ENCODE results near the gene RAPGEF4.

Gene RAPGEF4

DNA sequence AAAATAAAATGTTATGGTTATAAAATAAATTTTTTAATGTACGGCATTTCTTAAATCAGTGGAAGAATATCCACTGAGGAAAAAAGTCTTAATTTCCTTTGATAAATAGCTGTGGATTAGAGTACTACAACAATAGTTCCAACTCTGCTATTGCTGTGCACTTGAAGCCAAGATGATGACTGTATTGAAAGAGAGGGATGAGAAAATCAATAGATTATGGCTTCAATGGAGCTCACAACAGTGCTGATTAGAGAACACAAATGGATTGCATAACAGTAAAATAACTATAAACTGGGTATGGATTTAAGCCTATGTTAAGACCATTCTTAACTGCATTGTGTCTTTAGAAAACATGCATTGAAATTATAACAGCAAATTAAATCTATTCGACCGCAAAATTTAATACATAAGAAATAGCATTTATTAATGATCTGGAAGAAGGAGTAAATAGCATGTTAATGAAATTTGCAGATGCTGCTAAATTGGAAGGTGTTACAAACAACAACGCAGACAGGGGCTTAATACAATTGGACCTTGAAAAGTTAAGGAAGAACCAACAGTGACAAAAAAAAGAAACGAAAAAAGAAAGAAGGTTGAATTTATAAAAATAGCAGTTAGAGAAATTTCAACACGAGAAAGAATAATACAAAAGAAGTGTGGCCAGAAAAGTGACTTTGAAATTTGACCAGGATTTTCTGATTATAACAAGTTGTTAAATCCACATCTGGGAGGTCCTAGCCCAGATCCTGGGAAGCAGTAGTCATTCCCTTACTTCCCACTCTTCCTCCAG is 331.4 kb downstream of the RAPGEF4 start:
- Histone ChIP-seq H3K36me3 (ENCODE audit: control insufficient read depth in 2 of 2, insufficient read depth in 2 of 2, low read length in 2 of 2) (no peaks in the 10 kb centered on the region), H3K9ac (ENCODE audit: low read depth in 1 of 2, low read length in 2 of 2) (no peak overlapping the region), H3K27me3 (ENCODE audit: control insufficient read depth in 2 of 2, insufficient read depth in 2 of 2, low read length in 2 of 2) (no peaks in the 10 kb centered on the region), H3K4me3 (ENCODE audit: low read length in 2 of 2) (no peak overlapping the region), H3K9me3 (ENCODE audit: control insufficient read depth in 2 of 2, low read length in 2 of 2) (no peaks in the 10 kb centered on the region), H3K27ac (ENCODE audit: low read depth in 2 of 2, low read length in 2 of 2) (no peak overlapping the region), H3K4me1 (ENCODE audit: control insufficient read depth in 2 of 2, insufficient read depth in 2 of 2, low read length in 2 of 2) (no peaks in the 10 kb centered on the region)

DNA sequence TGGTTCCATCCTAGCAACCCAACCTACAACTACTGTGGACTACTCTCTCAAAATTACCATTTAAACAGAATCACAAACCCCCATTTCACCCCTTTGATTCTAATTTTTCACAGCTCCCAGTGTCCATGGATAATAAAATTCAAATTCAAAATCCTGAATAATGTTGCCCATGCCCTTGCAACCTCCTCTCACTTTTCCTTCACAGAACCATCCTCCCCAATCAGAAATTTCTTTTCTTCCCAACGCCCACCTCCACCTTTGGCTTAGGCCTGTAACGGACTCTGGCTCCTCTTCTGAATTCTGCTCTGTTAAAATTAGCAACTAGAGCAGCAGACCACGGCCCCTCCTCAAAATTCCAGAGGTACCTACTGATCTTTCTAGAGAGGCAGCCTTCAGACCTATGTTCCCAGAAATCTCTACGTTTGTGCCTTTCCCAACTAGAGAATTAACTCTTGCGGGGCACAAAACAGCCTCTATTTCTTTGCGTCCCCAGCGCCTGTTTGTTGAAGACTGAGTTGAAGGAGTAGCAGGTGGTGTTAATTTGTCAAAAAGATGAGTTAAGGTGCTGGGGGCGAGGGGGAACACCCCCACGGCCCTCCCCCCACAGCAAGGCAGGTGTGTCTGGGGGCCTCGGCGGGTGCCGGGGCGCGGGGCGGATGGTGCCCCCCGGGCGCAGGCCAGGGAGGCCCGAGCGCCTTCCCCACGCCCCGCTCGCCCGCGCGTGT is 339.6 kb downstream of the RAPGEF4 start:
- Histone ChIP-seq H3K4me1 (ENCODE audit: control insufficient read depth in 2 of 2, insufficient read depth in 2 of 2, low read length in 2 of 2) (peaks cover 2 to 4% of the 10 kb centered on the region in 2 donors), H3K4me3 (ENCODE audit: low read length in 2 of 2) (peak overlapping the region; percentile 80 to 84), H3K9me3 (ENCODE audit: control insufficient read depth in 2 of 2, low read length in 2 of 2) (no peaks in the 10 kb centered on the region), H3K27ac (ENCODE audit: low read depth in 2 of 2, low read length in 2 of 2) (peak overlapping the region; percentile 72 to 84), H3K27me3 (ENCODE audit: control insufficient read depth in 2 of 2, insufficient read depth in 2 of 2, low read length in 2 of 2) (no peaks in the 10 kb centered on the region), H3K36me3 (ENCODE audit: control insufficient read depth in 2 of 2, insufficient read depth in 2 of 2, low read length in 2 of 2) (no peaks in the 10 kb centered on the region), H3K9ac (ENCODE audit: low read depth in 1 of 2, low read length in 2 of 2) (peak overlapping the region; percentile 34 to 85)

DNA sequence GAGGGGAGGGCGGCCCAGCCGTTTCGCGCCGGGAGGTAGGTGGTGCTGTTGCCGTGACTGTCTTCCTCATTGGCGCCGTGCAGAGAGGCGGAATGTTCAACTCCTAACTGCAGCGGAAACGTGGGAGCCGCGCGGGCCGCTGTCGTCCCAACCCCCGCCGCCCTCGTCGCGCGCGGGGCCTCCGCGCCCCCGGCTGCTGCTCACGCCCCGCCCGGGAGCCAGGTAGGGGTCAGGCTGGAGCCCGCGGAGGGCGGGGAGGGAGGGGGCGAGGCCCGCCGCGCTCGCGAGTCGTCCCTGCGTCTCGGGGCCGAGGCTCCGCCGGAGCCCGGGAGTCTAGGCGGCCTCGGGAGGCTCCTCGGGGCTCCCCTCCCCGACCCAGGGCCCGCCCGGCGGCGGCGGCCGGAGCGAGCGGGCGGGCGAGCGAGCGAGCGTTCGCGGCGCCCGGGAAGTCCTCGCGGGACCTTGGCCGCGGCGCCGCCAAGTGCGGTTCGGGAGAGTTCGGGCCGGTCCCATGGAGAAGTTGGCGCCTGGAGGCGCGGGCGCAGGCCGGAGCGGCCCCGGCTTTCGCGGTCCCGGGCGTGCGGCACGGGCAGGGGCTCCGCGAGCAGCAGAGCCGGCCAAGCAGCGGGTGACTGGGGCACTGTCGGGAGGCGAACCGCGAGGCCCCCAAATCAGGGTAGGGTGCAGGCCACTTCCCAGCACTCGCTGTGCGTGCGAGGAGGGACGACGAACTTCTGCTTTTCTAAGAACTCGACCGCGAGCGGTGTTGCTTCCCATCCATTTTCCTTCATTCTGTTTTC is 340.3 kb downstream of the RAPGEF4 start, which contains the start of gene MAP3K20:
Gene MAP3K20 (plus strand): TSS at position 66 of the 800 bp plus-strand sequence. CDS start 15,186 bp downstream, outside the sequence.
- H3K9ac ChIP-seq (ENCODE audit: low read depth in 1 of 2, low read length in 2 of 2) = peak within 1 kb of the TSS; percentile 79 to 85
- no peaks in the 10 kb centered on the region for H3K36me3 ChIP-seq (ENCODE audit: control insufficient read depth in 2 of 2, insufficient read depth in 2 of 2, low read length in 2 of 2)
- peaks cover 2 to 4% of the 10 kb centered on the region in 2 donors for H3K4me1 ChIP-seq (ENCODE audit: control insufficient read depth in 2 of 2, insufficient read depth in 2 of 2, low read length in 2 of 2)
- H3K4me3 ChIP-seq (ENCODE audit: low read length in 2 of 2) = peak within 1 kb of the TSS; percentile 80 to 84
- H3K27ac ChIP-seq (ENCODE audit: low read depth in 2 of 2, low read length in 2 of 2) = peak within 1 kb of the TSS; percentile 72 to 84
- no peaks in the 10 kb centered on the region for H3K9me3 ChIP-seq (ENCODE audit: control insufficient read depth in 2 of 2, low read length in 2 of 2)
- H3K27me3 ChIP-seq (ENCODE audit: control insufficient read depth in 2 of 2, insufficient read depth in 2 of 2, low read length in 2 of 2) = no peaks in the 10 kb centered on the region

DNA sequence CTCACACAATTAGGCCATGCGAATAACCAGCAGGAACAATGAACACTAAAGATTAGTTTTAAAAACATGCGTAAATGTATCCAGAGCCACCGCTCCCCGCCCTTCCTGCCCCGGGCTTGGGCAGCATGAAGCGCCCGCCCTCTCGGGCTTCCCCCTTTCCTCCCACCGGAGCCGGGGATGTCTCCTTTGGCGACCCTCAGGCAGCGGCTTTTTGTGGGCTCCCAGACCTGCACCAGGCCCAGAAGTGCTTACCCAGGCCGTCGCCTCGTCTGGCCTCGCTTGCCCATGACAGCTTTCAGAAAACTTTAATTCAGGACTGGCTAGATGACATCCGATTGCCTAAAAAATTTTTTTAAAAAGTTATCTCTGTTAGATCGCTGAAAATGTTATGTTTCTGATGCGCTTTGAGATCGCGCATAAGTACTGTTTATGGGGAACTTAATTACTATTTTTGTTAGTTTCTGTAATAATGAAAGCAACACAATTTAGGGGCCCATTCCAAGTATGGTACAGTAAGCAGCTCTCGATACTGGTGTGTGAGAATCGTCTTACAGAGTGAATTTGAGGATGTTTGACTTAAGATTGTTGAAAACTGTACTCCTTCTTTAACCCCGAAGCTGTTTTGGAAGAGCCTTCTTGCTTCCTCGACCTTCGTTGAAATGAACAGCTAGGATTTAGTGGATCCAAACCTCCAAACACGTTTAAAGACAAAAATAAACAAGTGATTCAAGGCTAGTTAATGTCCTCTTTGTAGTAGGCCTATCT is 341.1 kb downstream of the RAPGEF4 start:
- peak overlapping the region; percentile 79 to 85 for H3K9ac ChIP-seq (ENCODE audit: low read depth in 1 of 2, low read length in 2 of 2)
- H3K27me3 ChIP-seq (ENCODE audit: control insufficient read depth in 2 of 2, insufficient read depth in 2 of 2, low read length in 2 of 2) = no peaks in the 10 kb centered on the region
- H3K36me3 ChIP-seq (ENCODE audit: control insufficient read depth in 2 of 2, insufficient read depth in 2 of 2, low read length in 2 of 2) = no peaks in the 10 kb centered on the region
- no peaks in the 10 kb centered on the region for H3K9me3 ChIP-seq (ENCODE audit: control insufficient read depth in 2 of 2, low read length in 2 of 2)
- peak overlapping the region; percentile 72 to 84 for H3K27ac ChIP-seq (ENCODE audit: low read depth in 2 of 2, low read length in 2 of 2)
- peak overlapping the region; percentile 80 to 84 for H3K4me3 ChIP-seq (ENCODE audit: low read length in 2 of 2)
- H3K4me1 ChIP-seq (ENCODE audit: control insufficient read depth in 2 of 2, insufficient read depth in 2 of 2, low read length in 2 of 2) = peaks cover 2 to 4% of the 10 kb centered on the region in 2 donors

DNA sequence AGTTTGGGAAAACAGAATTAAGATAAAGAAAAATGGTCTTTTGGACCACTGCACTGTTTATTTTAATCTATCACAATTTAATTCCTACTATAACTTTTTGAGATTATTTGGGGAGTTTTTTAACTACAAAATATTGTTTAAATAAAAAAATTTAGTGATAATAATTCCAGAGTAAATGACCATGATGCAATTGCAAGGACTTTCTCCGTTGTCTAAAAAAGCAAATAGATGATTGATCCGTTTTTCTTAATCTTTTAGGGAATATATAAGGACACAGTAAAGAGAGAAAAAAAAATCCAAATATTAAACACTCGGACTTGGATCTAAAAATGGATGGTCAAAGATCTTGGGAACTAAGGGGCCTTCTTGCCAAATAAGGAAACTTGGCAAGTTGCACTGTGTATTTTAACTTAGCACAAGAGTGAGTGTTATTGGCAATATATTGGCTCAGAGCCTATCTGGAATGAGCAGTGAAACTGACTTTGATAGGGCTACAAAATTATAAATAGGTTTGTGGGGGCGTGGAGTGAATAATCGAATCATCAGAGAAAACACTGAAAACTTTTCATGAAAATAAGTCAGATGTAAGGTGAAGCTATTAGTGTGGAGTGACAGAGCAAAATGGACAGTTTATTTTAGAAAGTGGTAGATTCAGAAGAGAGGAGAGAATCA is 342.0 kb downstream of the RAPGEF4 start:
- H3K4me1 ChIP-seq (ENCODE audit: control insufficient read depth in 2 of 2, insufficient read depth in 2 of 2, low read length in 2 of 2) = peaks cover 2 to 4% of the 10 kb centered on the region in 2 donors
- H3K36me3 ChIP-seq (ENCODE audit: control insufficient read depth in 2 of 2, insufficient read depth in 2 of 2, low read length in 2 of 2) = no peaks in the 10 kb centered on the region
- H3K9me3 ChIP-seq (ENCODE audit: control insufficient read depth in 2 of 2, low read length in 2 of 2) = no peaks in the 10 kb centered on the region
- H3K9ac ChIP-seq (ENCODE audit: low read depth in 1 of 2, low read length in 2 of 2) = no peak overlapping the region
- no peaks in the 10 kb centered on the region for H3K27me3 ChIP-seq (ENCODE audit: control insufficient read depth in 2 of 2, insufficient read depth in 2 of 2, low read length in 2 of 2)
- H3K27ac ChIP-seq (ENCODE audit: low read depth in 2 of 2, low read length in 2 of 2) = no peak overlapping the region
- H3K4me3 ChIP-seq (ENCODE audit: low read length in 2 of 2) = peak overlapping the region in 1 of 2 donors; percentile 80

DNA sequence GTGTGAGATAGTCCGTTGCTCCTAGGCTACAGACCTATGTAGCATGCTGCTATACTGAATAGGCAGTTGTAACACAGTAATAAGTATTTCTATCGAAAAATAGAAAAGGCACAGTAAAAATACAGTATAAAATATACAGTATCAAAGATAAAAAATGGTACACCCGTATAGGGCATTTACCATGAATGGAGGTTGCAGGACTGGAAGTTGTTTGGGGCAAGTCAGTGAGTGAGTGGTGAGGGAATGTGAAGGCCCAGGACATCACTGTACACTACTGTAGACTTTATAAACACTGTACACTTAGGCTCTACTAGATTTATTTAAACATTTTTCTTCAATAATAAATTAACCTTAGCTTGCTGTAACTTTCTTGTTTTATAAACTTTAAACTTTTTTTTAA is 343.5 kb downstream of the RAPGEF4 start:
- Histone ChIP-seq H3K27me3 (ENCODE audit: control insufficient read depth in 2 of 2, insufficient read depth in 2 of 2, low read length in 2 of 2) (no peaks in the 10 kb centered on the region), H3K4me1 (ENCODE audit: control insufficient read depth in 2 of 2, insufficient read depth in 2 of 2, low read length in 2 of 2) (peaks cover 2 to 4% of the 10 kb centered on the region in 2 donors), H3K27ac (ENCODE audit: low read depth in 2 of 2, low read length in 2 of 2) (no peak overlapping the region), H3K4me3 (ENCODE audit: low read length in 2 of 2) (no peak overlapping the region), H3K9ac (ENCODE audit: low read depth in 1 of 2, low read length in 2 of 2) (no peak overlapping the region), H3K36me3 (ENCODE audit: control insufficient read depth in 2 of 2, insufficient read depth in 2 of 2, low read length in 2 of 2) (no peaks in the 10 kb centered on the region), H3K9me3 (ENCODE audit: control insufficient read depth in 2 of 2, low read length in 2 of 2) (no peaks in the 10 kb centered on the region)

DNA sequence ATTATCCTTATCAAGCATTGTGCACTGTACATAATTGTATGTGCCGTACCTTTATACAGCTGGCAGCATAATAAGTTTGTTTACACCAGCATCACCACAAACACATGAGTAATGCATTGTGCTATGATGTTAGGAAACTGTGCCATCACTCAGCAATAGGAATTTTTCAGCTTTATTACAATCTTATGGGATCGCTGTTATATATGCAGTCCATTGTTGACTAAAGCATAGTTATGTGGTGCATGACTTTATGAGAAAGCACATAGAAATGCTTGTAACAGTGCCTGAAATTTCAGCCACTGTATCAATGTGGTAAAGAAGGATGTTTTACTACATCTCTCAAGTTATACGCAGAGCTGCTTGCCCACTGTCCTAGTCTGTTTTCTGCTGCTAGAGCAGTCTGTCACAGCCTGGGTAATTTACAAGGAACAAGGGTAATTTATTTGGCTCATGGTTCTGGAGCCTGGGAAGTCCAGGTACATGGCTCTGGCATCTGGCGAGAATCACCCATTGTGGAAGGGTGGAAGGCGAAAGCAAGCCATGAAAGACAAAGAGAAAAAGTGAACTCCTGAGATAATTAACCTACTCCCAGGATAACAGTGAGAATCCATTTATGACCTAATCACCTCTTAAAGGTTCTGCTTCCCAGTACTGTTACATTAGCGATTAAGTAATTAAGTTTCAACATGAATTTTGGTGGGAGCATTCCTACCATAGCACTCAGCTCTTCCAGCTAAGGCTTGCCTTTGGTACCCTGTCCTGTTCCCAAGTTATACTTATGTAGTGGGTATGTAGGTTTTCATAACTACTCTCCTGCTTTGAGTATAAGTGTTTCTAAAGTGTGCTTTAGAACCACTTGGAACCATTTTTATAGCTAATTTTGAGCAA is 344.6 kb downstream of the RAPGEF4 start:
- no peak overlapping the region for H3K27ac ChIP-seq (ENCODE audit: low read depth in 2 of 2, low read length in 2 of 2)
- no peak overlapping the region for H3K9ac ChIP-seq (ENCODE audit: low read depth in 1 of 2, low read length in 2 of 2)
- H3K27me3 ChIP-seq (ENCODE audit: control insufficient read depth in 2 of 2, insufficient read depth in 2 of 2, low read length in 2 of 2) = no peaks in the 10 kb centered on the region
- no peaks in the 10 kb centered on the region for H3K36me3 ChIP-seq (ENCODE audit: control insufficient read depth in 2 of 2, insufficient read depth in 2 of 2, low read length in 2 of 2)
- H3K4me3 ChIP-seq (ENCODE audit: low read length in 2 of 2) = no peak overlapping the region
- H3K4me1 ChIP-seq (ENCODE audit: control insufficient read depth in 2 of 2, insufficient read depth in 2 of 2, low read length in 2 of 2) = peaks cover 2 to 3% of the 10 kb centered on the region in 2 donors
- H3K9me3 ChIP-seq (ENCODE audit: control insufficient read depth in 2 of 2, low read length in 2 of 2) = no peaks in the 10 kb centered on the region

DNA sequence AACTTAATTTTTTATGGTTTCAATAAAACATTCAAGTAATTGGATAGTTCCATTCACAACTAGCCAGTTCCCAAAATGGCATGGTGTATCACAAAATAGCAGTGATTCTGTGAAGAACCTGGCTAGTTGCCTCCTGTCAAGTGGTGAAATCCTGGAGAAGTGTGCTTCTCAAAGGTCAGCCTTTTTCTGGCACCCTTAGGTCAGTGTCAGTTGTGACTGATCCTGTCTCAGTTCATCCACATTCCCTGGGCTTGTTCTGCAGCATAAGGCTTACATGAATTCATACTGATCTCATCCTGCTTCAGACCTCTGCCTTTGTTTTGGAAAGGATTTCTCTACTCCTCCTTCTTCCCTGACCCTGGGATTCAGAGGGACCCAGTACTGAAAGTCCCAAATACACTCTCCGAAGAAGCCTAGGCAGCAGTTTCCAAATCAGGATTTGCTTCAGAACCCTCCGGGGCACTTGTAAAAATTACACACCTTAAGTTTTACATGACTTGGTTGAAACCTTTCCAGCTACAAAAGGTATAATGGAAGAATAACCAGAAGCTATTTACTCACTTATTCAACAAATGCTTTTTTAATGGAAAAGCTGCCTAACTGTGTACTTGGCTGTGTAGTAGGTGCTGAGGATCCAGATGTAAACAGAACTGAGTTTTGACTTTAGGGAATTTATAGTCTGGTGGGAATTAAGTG is 351.0 kb downstream of the RAPGEF4 start:
- H3K36me3 ChIP-seq (ENCODE audit: control insufficient read depth in 2 of 2, insufficient read depth in 2 of 2, low read length in 2 of 2) = no peaks in the 10 kb centered on the region
- H3K4me1 ChIP-seq (ENCODE audit: control insufficient read depth in 2 of 2, insufficient read depth in 2 of 2, low read length in 2 of 2) = no peaks in the 10 kb centered on the region
- no peak overlapping the region for H3K27ac ChIP-seq (ENCODE audit: low read depth in 2 of 2, low read length in 2 of 2)
- no peak overlapping the region for H3K9ac ChIP-seq (ENCODE audit: low read depth in 1 of 2, low read length in 2 of 2)
- H3K27me3 ChIP-seq (ENCODE audit: control insufficient read depth in 2 of 2, insufficient read depth in 2 of 2, low read length in 2 of 2) = no peaks in the 10 kb centered on the region
- no peaks in the 10 kb centered on the region for H3K9me3 ChIP-seq (ENCODE audit: control insufficient read depth in 2 of 2, low read length in 2 of 2)
- H3K4me3 ChIP-seq (ENCODE audit: low read length in 2 of 2) = no peak overlapping the region
